HCT116 (cell line): ENCODE results near the gene SEMA5B. TPM values are rescaled to one million over a fixed set of nuclear protein-coding genes. Genes with fewer than 3 reads are reported as not detected.

Experiments used
- ATAC-seq: fragments of 200-7000 bp; cut with Tn5 transposase; 2 replicates; pipeline ENCODE4 v1.9.1; 2020; ENCODE audit warnings: mild to moderate bottlenecking, moderate library complexity
- BruUV-seq: library from RNA; stranded (reverse); fragments of 400-500 nt; replicated peaks from 2 replicates; lab custom pipeline; 2021; lab: Mats Ljungman, UMichigan
- CTCF ChIA-PET: fragments of 300-600 bp; sonication (Branson Sonifier 250); formaldehyde crosslinking; loops from one replicate; lab custom pipeline; 2021; ENCODE audit warnings: antibody characterized with exemption; lab: Charles Lee
- POLR2A ChIA-PET: fragments of 300-600, 350-600 bp; sonication (Branson Sonifier 250); formaldehyde crosslinking; loops from one replicate; lab custom pipeline; 2021; ENCODE audit warnings: antibody characterized with exemption; lab: Charles Lee
- RAD21 ChIA-PET, 2 experiments: fragments of 300-600 bp; sonication (Branson Sonifier 250); formaldehyde crosslinking; loops; one replicate each; lab custom pipeline; 2023; ENCODE audit warnings: low total read pairs in 2 of 2; ENCODE audit not compliant: uncharacterized antibody in 2 of 2, unreplicated experiment in 2 of 2, low non-redundant PET in 1 of 2; lab: Charles Lee
- DNase-seq: peaks from one replicate; pipeline ENCODE4 v3.0.0-alpha.2; 2010; ENCODE audit warnings: low read depth, low spot score
- H2AFZ ChIP-seq: fragments of 200-600 bp; shearing (Covaris generic), sonication (generic); 2 replicates; pipeline ENCODE4 v1.6.1; 2017; ENCODE audit warnings: low read depth, mixed run types, mixed read lengths, antibody characterized with exemption, low read length; ENCODE audit not compliant: poor library complexity, severe bottlenecking
- H3K27ac ChIP-seq: 2 replicates; pipeline ENCODE4 v1.5.1; 2012; ENCODE audit warnings: low read depth, low read length
- H3K27me3 ChIP-seq: fragments of 200-600 bp; sonication (generic); 2 replicates; pipeline ENCODE4 v1.6.1; 2016; ENCODE audit warnings: mixed run types, low read length, mixed read lengths; ENCODE audit not compliant: insufficient read depth
- H3K36me3 ChIP-seq, 2 experiments: fragments of 200-500 bp in 1 of 2; fragments of 200-600 bp in 1 of 2; sonication (Bioruptor generic) in 1 of 2; sonication (generic) in 1 of 2; 2 replicates each; pipeline versions ENCODE4 v1.5.1 to v1.6.1; 2014 to 2016; ENCODE audit warnings: low read length in 2 of 2, inconsistent platforms in 1 of 2, mixed read lengths in 1 of 2, mixed run types in 1 of 2; ENCODE audit not compliant: insufficient read depth in 2 of 2, control insufficient read depth in 1 of 2
- H3K4me1 ChIP-seq, 2 experiments: fragments of 200-600 bp in 1 of 2; sonication (generic) in 1 of 2; 2 replicates each; pipeline versions ENCODE4 v1.5.1 to v1.6.1; 2012 to 2017; ENCODE audit warnings: low read length in 2 of 2, inconsistent platforms in 1 of 2, mild to moderate bottlenecking in 1 of 2, mixed read lengths in 1 of 2, mixed run types in 1 of 2, moderate library complexity in 1 of 2; ENCODE audit not compliant: insufficient read depth in 2 of 2, control insufficient read depth in 1 of 2
- H3K4me2 ChIP-seq: fragments of 200-600 bp; sonication (generic); 2 replicates; pipeline ENCODE4 v1.6.1; 2017; ENCODE audit warnings: mixed run types, low read length, mixed read lengths
- H3K4me3 ChIP-seq, 2 experiments: fragments of 200-600 bp in 1 of 2; sonication (generic) in 1 of 2; replicated peaks in 1 of 2; 2 replicates each; pipeline ENCODE4 v1.5.1; 2011 to 2016; ENCODE audit warnings: low read length in 2 of 2, control low read depth in 1 of 2, low read depth in 1 of 2, mild to moderate bottlenecking in 1 of 2, mixed read lengths in 1 of 2, mixed run types in 1 of 2
- H3K79me2 ChIP-seq: fragments of 200-600 bp; sonication (generic); 2 replicates; pipeline ENCODE4 v1.6.1; 2017; ENCODE audit warnings: mild to moderate bottlenecking, mixed run types, low read length, moderate library complexity, mixed read lengths; ENCODE audit not compliant: insufficient read depth
- H3K9ac ChIP-seq: fragments of 200-600 bp; sonication (generic); 2 replicates; pipeline ENCODE4 v1.6.1; 2016; ENCODE audit warnings: low read length, mixed read lengths
- H3K9me2 ChIP-seq: fragments of 200-600 bp; sonication (generic), shearing (Covaris generic); 2 replicates; pipeline ENCODE4 v1.6.1; 2017; ENCODE audit warnings: mixed run types, mild to moderate bottlenecking, moderate library complexity; ENCODE audit not compliant: insufficient read depth
- H3K9me3 ChIP-seq, 2 experiments: fragments of 200-500 bp in 1 of 2; fragments of 200-600 bp in 1 of 2; sonication (Bioruptor generic) in 1 of 2; sonication (generic) in 1 of 2; 2 replicates each; pipeline ENCODE4 v1.6.1; 2014 to 2017; ENCODE audit warnings: low read length in 2 of 2, mixed read lengths in 2 of 2, inconsistent platforms in 1 of 2, low read depth in 1 of 2, mild to moderate bottlenecking in 1 of 2, mixed run types in 1 of 2, moderate library complexity in 1 of 2; ENCODE audit not compliant: control insufficient read depth in 1 of 2, insufficient read depth in 1 of 2
- H4K20me1 ChIP-seq: fragments of 200-600 bp; sonication (generic), shearing (Covaris generic); 2 replicates; pipeline ENCODE4 v1.6.1; 2017; ENCODE audit warnings: mixed run types, mild to moderate bottlenecking, moderate library complexity; ENCODE audit not compliant: insufficient read depth
- ATF3 ChIP-seq: IDR thresholded peaks from 2 replicates; pipeline ENCODE4 v1.6.1; 2012
- ELF1 ChIP-seq: IDR thresholded peaks from 2 replicates; pipeline ENCODE4 v1.6.1; 2012; ENCODE audit warnings: low read depth, borderline replicate concordance
- POLR2A ChIP-seq: IDR thresholded peaks from 2 replicates; pipeline ENCODE4 v1.7.0; 2011; ENCODE audit warnings: borderline replicate concordance; ENCODE audit not compliant: insufficient read depth, insufficient read length; ENCODE audit errors: extremely low read depth
- REST ChIP-seq: IDR thresholded peaks from 2 replicates; pipeline ENCODE4 v1.6.1; 2012; ENCODE audit warnings: low read depth
- SIN3A ChIP-seq: IDR thresholded peaks from 2 replicates; pipeline ENCODE4 v1.6.1; 2012; ENCODE audit warnings: low read depth
- SRF ChIP-seq: IDR thresholded peaks from 2 replicates; pipeline ENCODE4 v1.6.1; 2012; ENCODE audit warnings: low read depth
- YY1 ChIP-seq: IDR thresholded peaks from 2 replicates; pipeline ENCODE4 v1.6.1; 2011; ENCODE audit warnings: low read length, low read depth, moderate library complexity, mild to moderate bottlenecking; ENCODE audit not compliant: insufficient replicate concordance; ENCODE audit errors: extremely low read depth
- ZFX ChIP-seq: fragments of 450-650 bp; IDR thresholded peaks from 2 replicates; pipeline ENCODE4 v1.6.1; 2017
- intact Hi-C: fragments of 100-400 bp; cut with micrococcal nuclease; formaldehyde crosslinking; loops from 2 replicates; pipeline ENCODE4 v1.10.0; 2022
- total RNA-seq: library from RNA; stranded (reverse); gene quantifications from one replicate; pipeline ENCODE4 v1.2.1, GENCODE V29; 2021; ENCODE audit not compliant: unreplicated experiment

SEMA5B gene
- total RNA-seq, 1 experiment from 2014 or later, result 0.15 TPM

- no peak overlapping the region for H3K4me3 ChIP-seq
- ChIA-PET RAD21 (no interaction called here), CTCF (no interaction called here), POLR2A (no interaction called here)
- no peaks in the 10 kb centered on the region for H3K27me3 ChIP-seq
- H3K9me2 ChIP-seq, result no peaks in the 10 kb centered on the region
- H2AFZ ChIP-seq, result no peak overlapping the region
- ATAC-seq (no peak), DNase-seq (no peak)
- TF ChIP-seq REST (no peak), POLR2A (no peak), SRF (no peak), ELF1 (no peak), ZFX (no peak), YY1 (no peak), SIN3A (no peak), ATF3 (no peak)
- no peak overlapping the region for H3K9ac ChIP-seq
- peaks cover 100% of the 10 kb centered on the region for H3K79me2 ChIP-seq
- peaks cover 37 to 79% of the 10 kb centered on the region in 2 experiments for H3K4me1 ChIP-seq
- no TSS peak for BruUV-seq
- H3K36me3 ChIP-seq, result no peaks in the 10 kb centered on the region
- no peak overlapping the region for H3K27ac ChIP-seq
- H3K9me3 ChIP-seq, result no peaks in the 10 kb centered on the region
- no peak overlapping the region for H3K4me2 ChIP-seq
- peaks cover 13% of the 10 kb centered on the region; the same call in 1 of the 2 replicates for H4K20me1 ChIP-seq
- intact Hi-C loops, result no loop called here
Observed at GRCh38 chr3:123072564-123072963, 45.0 kb upstream of the SEMA5B start.
